Heart right ventricle (tissue), 16 donors: ENCODE results near the gene ATG13. TPM values are rescaled to one million over a fixed set of nuclear protein-coding genes. Genes with fewer than 3 reads are reported as not detected.

Experiments used
- ATAC-seq, 8 donors: fragments of 200-7000 bp; cut with Tn5 transposase; one replicate each; pipeline ENCODE4 v1.9.1; 2020; ENCODE audit warnings: mild to moderate bottlenecking in 8 of 8, moderate library complexity in 8 of 8, moderate number of reproducible peaks in 1 of 8
- DNase-seq, 2 donors: peaks; one replicate each; pipeline ENCODE4 v3.0.0-alpha.2; 2020
- H3K27ac ChIP-seq, 10 donors: fragments of 200-600 bp; sonication (generic) in 2 of 10; one replicate each; pipeline versions ENCODE4 v1.5.0 to v1.8.0; 2020 to 2022; ENCODE audit warnings: mild to moderate bottlenecking in 3 of 10
- H3K27me3 ChIP-seq, 7 donors: fragments of 200-600 bp; one replicate each; pipeline ENCODE4 v1.8.0; 2021 to 2022; ENCODE audit warnings: mild to moderate bottlenecking in 2 of 7
- H3K36me3 ChIP-seq, 9 donors: fragments of 200-600 bp; sonication (generic) in 1 of 9; one replicate each; pipeline versions ENCODE4 v1.5.0 to v1.8.0; 2020 to 2022; ENCODE audit warnings: mild to moderate bottlenecking in 2 of 9
- H3K4me1 ChIP-seq, 9 donors: fragments of 200-600 bp; sonication (generic) in 1 of 9; one replicate each; pipeline versions ENCODE4 v1.5.0 to v1.8.0; 2020 to 2022; ENCODE audit warnings: mild to moderate bottlenecking in 4 of 9
- H3K4me3 ChIP-seq, 10 donors: fragments of 200-600 bp; sonication (generic) in 2 of 10; one replicate each; pipeline versions ENCODE4 v1.5.0 to v1.8.0; 2020 to 2022; ENCODE audit warnings: mild to moderate bottlenecking in 7 of 10, moderate library complexity in 2 of 10
- H3K9me3 ChIP-seq, 11 donors: fragments of 200-600 bp in 10 of 11; sonication (generic) in 2 of 11; one replicate each; pipeline versions ENCODE4 v1.5.0 to v1.8.0; 2013 to 2022; ENCODE audit warnings: mild to moderate bottlenecking in 2 of 11, control low read depth in 1 of 11, moderate library complexity in 1 of 11
- CTCF ChIP-seq, 9 donors: fragments of 200-600 bp; sonication (generic) in 2 of 9; IDR thresholded peaks; one replicate each; pipeline versions ENCODE4 v1.5.0 to v1.8.0; 2021 to 2022; ENCODE audit warnings: antibody characterized with exemption in 9 of 9, mild to moderate bottlenecking in 5 of 9, moderate library complexity in 1 of 9
- WGBS, 2 donors: extraction: QIAGEN DNeasy Blood & Tissue Kit; methylation state at CpG; one replicate each; pipeline ENCODE4 v1.1.7; 2013; ENCODE audit warnings: inconsistent platforms in 1 of 2; 5-methylcytosine and 5-hydroxymethylcytosine counted together
- intact Hi-C, 10 donors: fragments of 100-400 bp; cut with DNase I; formaldehyde crosslinking; loops; one replicate each; pipeline versions ENCODE4 v1.11.1 to v1.14.2; 2022
- polyA plus RNA-seq, 2 donors: library from polyadenylated mRNA; stranded (reverse); fragments of 200-250 nt; gene quantifications; one replicate each; pipeline ENCODE4 v1.2.3, GENCODE V29; 2013
- total RNA-seq, 10 donors: library from RNA; stranded (reverse); fragmentation: NEBNext Ultra II Directional in 3 of 10; extraction: Animal tissue kit (Norgen Biotek cat#: 25700) in 3 of 10; gene quantifications; one replicate each; pipeline versions ENCODE4 v1.2.1 to v1.2.4, GENCODE V29; 2021 to 2023
- donor health status: Arrhythmogenic right ventricular cardiomyopathy.
- donor health status: ischemic (EF 13 %, LVEDD 7.1; RV severe dilation, severe dysfunction).
- donor health status: healthy with polysubstance abuse.
- donor health status: DM: no; HTN: yes; CAD: no.
- donor health status: DM: no; HTN: no; CAD: no.
- donor health status: ischemic (EF 25% LVEDD 6.9; RV normal size, moderate dysfunction).
- donor health status: ischemic (EF 25% LVEDD 5.7; RV mildly dilated, moderate dysfunction).
- donor health status: healthy.
- donor health status: DM: yes; HTN: yes; CAD: no.
- donor health status: Ischemic cardiomyopathy.
- donor health status: ischemic (EF 35%, LVEDD 5.7; RV mildly dilated, moderate dysfunction).
- donor health status: nonischemic (EF 11% LVEDD 7.7; RV severe dilation, severe dysfunction).
- donor health status: DM: yes; HTN: yes; CAD: no.
- donor health status: PGD.
- donor health status: ischemic (EF 29% LVEDD 5.4; RV normal size, mild dysfunction).
- donor health status: nonischemic (EF 23%, LVEDD 6.1; RV moderate dilation, normal function).

Gene ATG13
- total and polyA plus RNA-seq, 12 donors: 25.8 to 50.6 (median 40.8) TPM

GRCh38 chr11:46640036-46640788 is 22.9 kb downstream of the ATG13 start:
- Histone ChIP-seq H3K9me3 (no peaks in the 10 kb centered on the region), H3K27ac (no peak overlapping the region)
- intact Hi-C loops: loop anchor here in 1 of 10 donors (1.0 kb wide), 1 partner anchor 40 kb away; no protein-coding TSS in a partner anchor

GRCh38 chr11:46641639-46642038 is 24.3 kb downstream of the ATG13 start:
- intact Hi-C loops: no loop called here
- TF ChIP-seq CTCF (IDR thresholded peaks at IDR 0.05): no peak
- 80 to 83% methylated on average over 3 of the region's 3 CpGs for WGBS, 2 donors
- Histone ChIP-seq H3K27ac (no peak overlapping the region), H3K4me3 (no peak overlapping the region), H3K27me3 (no peaks in the 10 kb centered on the region), H3K36me3 (peaks cover 0 to 88% (median 28%) of the 10 kb centered on the region in 9 donors), H3K9me3 (no peaks in the 10 kb centered on the region), H3K4me1 (peaks cover 0 to 9% (median 0%) of the 10 kb centered on the region in 9 donors)
- ATAC-seq (no peak), DNase-seq (no peak)

More at GRCh38 chr11:46640036-46640788, 22.9 kb downstream of the ATG13 start:
- no peak for TF ChIP-seq CTCF (IDR thresholded peaks at IDR 0.05)
- WGBS, 2 donors: 96 to 97% methylated on average over 6 of the region's 6 CpGs
- peaks cover 0 to 88% (median 24%) of the 10 kb centered on the region in 9 donors for H3K36me3 ChIP-seq
- no peaks in the 10 kb centered on the region for H3K27me3 ChIP-seq
- DNase-seq: no peak
- no peak overlapping the region for H3K4me3 ChIP-seq
- ATAC-seq: no peak
- peaks cover 0 to 9% (median 0%) of the 10 kb centered on the region in 9 donors for H3K4me1 ChIP-seq

- intact Hi-C loops: no loop called here
Observed at GRCh38 chr11:46642627-46643335, 25.4 kb downstream of the ATG13 start.

More at GRCh38 chr11:46642627-46643335, 25.4 kb downstream of the ATG13 start:
- WGBS, 2 donors: 89 to 92% methylated on average over 8 of the region's 8 CpGs
- TF ChIP-seq CTCF (IDR thresholded peaks at IDR 0.05): no peak
- Histone ChIP-seq H3K4me3 (no peak overlapping the region), H3K9me3 (no peaks in the 10 kb centered on the region), H3K27me3 (no peaks in the 10 kb centered on the region), H3K4me1 (peaks cover 0 to 5% (median 1%) of the 10 kb centered on the region in 9 donors), H3K36me3 (peaks cover 0 to 88% (median 33%) of the 10 kb centered on the region in 9 donors), H3K27ac (no peak overlapping the region)
- DNase-seq: no peak
- ATAC-seq: no peak
